ENCODE results near the gene PLCD3.

Gene PLCD3

DNA sequence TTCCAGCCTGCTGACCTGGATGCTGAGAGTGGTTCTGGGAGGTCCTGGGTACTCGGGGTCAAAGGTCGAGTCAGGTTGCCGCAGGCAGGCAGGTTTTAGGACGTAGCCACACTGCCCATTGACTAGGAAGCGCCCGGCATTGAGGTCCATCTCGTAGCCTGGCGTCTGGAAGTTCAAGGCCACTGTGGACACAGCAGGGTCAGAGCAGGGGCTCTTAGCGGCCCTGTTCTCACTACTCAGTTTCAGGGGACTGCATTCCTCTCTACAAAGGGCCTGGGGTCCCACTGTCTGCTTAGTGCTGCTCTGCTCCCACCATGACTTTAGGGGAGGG lies 18.9 kb downstream of the PLCD3 start:
- Histone ChIP-seq H3K4me3 (ENCODE audit: low read depth, low read length) (no peak overlapping the region), H3K9me3 (ENCODE audit: insufficient read depth, low read depth, low read length) (peaks cover 2% of the 10 kb centered on the region), H3K27me3 (ENCODE audit: insufficient read depth, low read length) (no peaks in the 10 kb centered on the region), H4K91ac (ENCODE audit: low read depth, low read length) (no peak overlapping the region), H3K27ac (ENCODE audit: low read depth, low read length) (no peak overlapping the region), H3K4me1 (ENCODE audit: control insufficient read depth in 1 of 2, insufficient read depth in 2 of 2, low read length in 2 of 2) (peaks cover 9 to 11% of the 10 kb centered on the region in 2 experiments), H2AK5ac (ENCODE audit: low read length) (no peak overlapping the region), H4K8ac (ENCODE audit: low read depth, low read length) (no peak overlapping the region), H3K9ac (ENCODE audit: low read length) (peak overlapping the region; percentile 23), H2BK12ac (ENCODE audit: low read length) (no peak overlapping the region), H3K4me2 (ENCODE audit: low read length) (no peak overlapping the region), H3K14ac (ENCODE audit: low read length) (no peak overlapping the region), H2BK5ac (ENCODE audit: low read depth, low read length, poor library complexity) (no peak overlapping the region), H3K36me3 (ENCODE audit: control insufficient read depth in 1 of 2, insufficient read depth in 2 of 2, low read length in 2 of 2) (peaks cover 27 to 29% of the 10 kb centered on the region in 2 experiments), H3K79me2 (ENCODE audit: control insufficient read depth, insufficient read depth, low read length, poor library complexity) (no peaks in the 10 kb centered on the region), H3K79me1 (ENCODE audit: low read length) (peaks cover 4% of the 10 kb centered on the region), H2BK120ac (ENCODE audit: insufficient read depth, low read length, poor library complexity) (no peak overlapping the region), H4K12ac (ENCODE audit: low read depth, low read length) (no peak overlapping the region), H3K18ac (ENCODE audit: low read length) (no peak overlapping the region), H3K4ac (ENCODE audit: low read depth, low read length) (no peak overlapping the region), H2AFZ (ENCODE audit: insufficient read depth, low read length, poor library complexity) (no peak overlapping the region), H3K23ac (ENCODE audit: low read length) (no peak overlapping the region)
- DNase-seq = no peak
- no CpG with 5 or more reads among the region's 9 CpGs for WGBS (ENCODE audit: extremely low coverage, insufficient coverage, insufficient read length)

DNA sequence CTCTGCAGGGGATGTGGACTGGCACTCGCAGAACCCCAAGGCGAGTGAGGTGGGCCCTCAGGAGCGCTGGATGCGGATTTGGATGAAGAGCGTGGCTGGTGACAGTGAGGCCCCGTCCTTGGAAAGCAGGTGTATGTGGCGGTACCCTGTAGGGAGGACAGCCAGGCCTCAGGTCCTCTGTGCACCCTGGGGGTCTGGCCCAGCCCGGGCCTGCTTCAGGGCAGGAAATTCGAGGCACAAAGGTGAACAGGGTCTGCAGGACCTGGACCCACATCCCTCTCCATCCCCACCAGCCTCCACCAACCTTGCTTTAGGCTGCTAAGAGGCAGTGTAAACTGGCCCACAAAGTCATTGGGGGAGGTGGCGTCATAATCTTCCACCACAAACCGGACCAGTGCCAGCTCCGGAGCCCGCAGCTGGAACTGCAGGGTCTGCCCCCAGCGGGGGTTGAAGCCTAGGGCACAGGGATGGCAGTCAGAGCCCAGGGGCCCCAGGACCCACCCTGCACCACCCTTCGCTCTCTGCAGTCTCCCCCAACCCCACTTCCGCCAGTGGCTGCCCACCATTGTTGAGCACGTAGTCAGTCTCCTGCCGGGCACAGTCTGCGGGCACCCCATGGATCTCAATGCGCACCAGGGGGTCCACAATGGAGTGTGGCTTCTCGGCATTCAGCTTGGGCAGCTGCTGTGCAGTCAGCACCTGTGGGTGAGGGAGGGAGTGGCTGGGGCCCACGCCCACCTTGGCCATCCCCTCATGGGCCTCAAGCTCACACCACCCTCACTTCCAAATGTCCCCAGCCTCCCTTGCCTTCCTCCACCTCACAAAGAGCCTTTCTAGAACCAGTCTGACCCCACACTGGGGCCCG lies 19.5 kb downstream of the PLCD3 start:
- Histone ChIP-seq H2BK12ac (ENCODE audit: low read length) (no peak overlapping the region), H2AK5ac (ENCODE audit: low read length) (no peak overlapping the region), H3K9me3 (ENCODE audit: insufficient read depth, low read depth, low read length) (peaks cover 2% of the 10 kb centered on the region), H3K4me2 (ENCODE audit: low read length) (no peak overlapping the region), H3K14ac (ENCODE audit: low read length) (no peak overlapping the region), H3K27me3 (ENCODE audit: insufficient read depth, low read length) (no peaks in the 10 kb centered on the region), H2BK120ac (ENCODE audit: insufficient read depth, low read length, poor library complexity) (no peak overlapping the region), H3K4me3 (ENCODE audit: low read depth, low read length) (no peak overlapping the region), H4K91ac (ENCODE audit: low read depth, low read length) (no peak overlapping the region), H3K27ac (ENCODE audit: low read depth, low read length) (no peak overlapping the region), H4K8ac (ENCODE audit: low read depth, low read length) (no peak overlapping the region), H3K23ac (ENCODE audit: low read length) (no peak overlapping the region), H3K79me1 (ENCODE audit: low read length) (peaks cover 4% of the 10 kb centered on the region), H3K4ac (ENCODE audit: low read depth, low read length) (no peak overlapping the region), H3K79me2 (ENCODE audit: control insufficient read depth, insufficient read depth, low read length, poor library complexity) (no peaks in the 10 kb centered on the region), H2BK5ac (ENCODE audit: low read depth, low read length, poor library complexity) (no peak overlapping the region), H3K9ac (ENCODE audit: low read length) (no peak overlapping the region), H3K36me3 (ENCODE audit: control insufficient read depth in 1 of 2, insufficient read depth in 2 of 2, low read length in 2 of 2) (peaks cover 29 to 30% of the 10 kb centered on the region in 2 experiments), H3K18ac (ENCODE audit: low read length) (no peak overlapping the region), H3K4me1 (ENCODE audit: control insufficient read depth in 1 of 2, insufficient read depth in 2 of 2, low read length in 2 of 2) (peaks cover 9 to 11% of the 10 kb centered on the region in 2 experiments), H2AFZ (ENCODE audit: insufficient read depth, low read length, poor library complexity) (no peak overlapping the region), H4K12ac (ENCODE audit: low read depth, low read length) (no peak overlapping the region)
- WGBS (ENCODE audit: extremely low coverage, insufficient coverage, insufficient read length) = no CpG with 5 or more reads among the region's 23 CpGs
- DNase-seq = no peak

DNA sequence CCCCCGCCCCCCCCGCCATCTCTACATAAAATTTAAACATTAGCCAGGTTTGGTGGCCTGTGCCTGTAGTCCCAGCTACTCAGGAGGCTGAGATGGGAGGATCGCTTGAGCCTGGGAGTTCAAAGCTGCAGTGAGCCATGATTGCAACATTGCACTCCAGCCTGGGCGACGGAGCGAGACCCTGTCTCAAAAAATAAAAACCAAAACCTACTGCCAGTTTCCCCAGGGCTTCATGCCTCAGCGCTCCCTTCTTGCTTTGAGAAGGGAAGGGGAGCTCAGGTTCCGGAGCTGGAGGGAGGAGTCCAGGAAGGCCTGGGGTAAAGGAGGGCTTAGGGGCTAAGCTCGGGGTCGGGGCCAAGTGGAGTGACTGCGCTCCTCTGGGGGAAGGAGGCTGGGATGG lies 20.5 kb downstream of the PLCD3 start:
- Histone ChIP-seq H3K9ac (ENCODE audit: low read length) (no peak overlapping the region), H3K14ac (ENCODE audit: low read length) (no peak overlapping the region), H3K79me2 (ENCODE audit: control insufficient read depth, insufficient read depth, low read length, poor library complexity) (no peaks in the 10 kb centered on the region), H3K4me1 (ENCODE audit: control insufficient read depth in 1 of 2, insufficient read depth in 2 of 2, low read length in 2 of 2) (peaks cover 9 to 11% of the 10 kb centered on the region in 2 experiments), H3K36me3 (ENCODE audit: control insufficient read depth in 1 of 2, insufficient read depth in 2 of 2, low read length in 2 of 2) (peaks cover 37 to 39% of the 10 kb centered on the region in 2 experiments), H4K8ac (ENCODE audit: low read depth, low read length) (no peak overlapping the region), H3K9me3 (ENCODE audit: insufficient read depth, low read depth, low read length) (peaks cover 2% of the 10 kb centered on the region), H3K18ac (ENCODE audit: low read length) (no peak overlapping the region), H2BK12ac (ENCODE audit: low read length) (no peak overlapping the region), H4K12ac (ENCODE audit: low read depth, low read length) (no peak overlapping the region), H3K79me1 (ENCODE audit: low read length) (peaks cover 4% of the 10 kb centered on the region), H2AFZ (ENCODE audit: insufficient read depth, low read length, poor library complexity) (no peak overlapping the region), H3K23ac (ENCODE audit: low read length) (no peak overlapping the region), H2AK5ac (ENCODE audit: low read length) (no peak overlapping the region), H3K4ac (ENCODE audit: low read depth, low read length) (no peak overlapping the region), H2BK120ac (ENCODE audit: insufficient read depth, low read length, poor library complexity) (no peak overlapping the region), H2BK5ac (ENCODE audit: low read depth, low read length, poor library complexity) (no peak overlapping the region), H3K4me3 (ENCODE audit: low read depth, low read length) (no peak overlapping the region), H3K27ac (ENCODE audit: low read depth, low read length) (no peak overlapping the region), H4K91ac (ENCODE audit: low read depth, low read length) (no peak overlapping the region), H3K4me2 (ENCODE audit: low read length) (no peak overlapping the region), H3K27me3 (ENCODE audit: insufficient read depth, low read length) (no peaks in the 10 kb centered on the region)
- no CpG with 5 or more reads among the region's 11 CpGs for WGBS (ENCODE audit: extremely low coverage, insufficient coverage, insufficient read length)
- DNase-seq = no peak

DNA sequence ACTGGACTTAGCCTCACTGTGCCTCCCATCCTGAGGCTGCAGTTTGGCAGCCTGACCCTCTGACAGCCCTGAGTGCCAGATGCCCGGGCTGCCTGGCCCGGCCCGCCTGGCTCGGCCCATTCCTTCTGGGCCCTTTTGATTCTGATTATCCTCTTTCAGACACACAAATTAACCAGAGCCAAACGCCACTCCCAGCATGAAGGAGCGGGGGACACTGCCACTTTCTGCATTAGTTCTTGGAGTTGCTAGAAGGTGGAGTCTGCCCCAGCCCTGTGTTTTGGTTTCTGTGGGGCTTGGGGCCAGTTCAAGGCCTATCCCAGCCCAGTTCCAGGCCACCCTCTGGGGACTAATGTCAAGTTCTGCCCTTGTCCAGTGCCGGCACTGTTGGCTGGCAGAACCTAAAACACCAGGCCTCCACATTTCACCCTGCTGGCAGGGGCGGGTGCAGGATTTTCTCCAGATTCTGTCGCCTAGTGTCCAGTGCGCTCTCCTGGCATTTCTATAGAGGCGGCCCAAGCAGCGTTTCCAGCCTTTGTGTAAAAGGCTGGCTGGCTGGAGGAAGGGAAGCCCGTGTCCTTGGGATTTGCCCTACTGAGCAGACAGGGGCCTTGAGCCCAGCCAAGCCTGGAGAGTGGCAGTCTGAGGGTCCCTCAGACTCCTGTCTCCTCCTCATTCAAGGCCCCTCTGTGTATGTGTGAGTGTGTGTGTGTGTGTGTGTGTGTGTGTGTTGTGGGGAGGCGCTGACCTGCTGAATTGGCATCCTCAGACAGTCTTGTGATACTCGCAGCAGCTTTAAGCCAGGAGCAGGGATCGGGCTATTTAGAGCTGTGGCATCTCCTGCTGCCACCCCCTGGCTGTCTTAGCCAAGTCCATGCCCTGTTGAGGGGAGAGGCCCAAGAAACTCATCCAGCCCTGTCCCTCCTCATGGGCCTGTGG lies 21.4 kb downstream of the PLCD3 start:
- H4K12ac ChIP-seq (ENCODE audit: low read depth, low read length) = no peak overlapping the region
- H3K27ac ChIP-seq (ENCODE audit: low read depth, low read length) = no peak overlapping the region
- H3K4me1 ChIP-seq (ENCODE audit: control insufficient read depth in 1 of 2, insufficient read depth in 2 of 2, low read length in 2 of 2) = peaks cover 9 to 11% of the 10 kb centered on the region in 2 experiments
- no peak overlapping the region for H2BK120ac ChIP-seq (ENCODE audit: insufficient read depth, low read length, poor library complexity)
- no peak overlapping the region for H3K4me2 ChIP-seq (ENCODE audit: low read length)
- H3K14ac ChIP-seq (ENCODE audit: low read length) = no peak overlapping the region
- H2BK5ac ChIP-seq (ENCODE audit: low read depth, low read length, poor library complexity) = no peak overlapping the region
- no peak overlapping the region for H3K4me3 ChIP-seq (ENCODE audit: low read depth, low read length)
- H3K18ac ChIP-seq (ENCODE audit: low read length) = no peak overlapping the region
- H2AK5ac ChIP-seq (ENCODE audit: low read length) = no peak overlapping the region
- DNase-seq = no peak
- no peak overlapping the region for H3K4ac ChIP-seq (ENCODE audit: low read depth, low read length)
- peaks cover 2% of the 10 kb centered on the region for H3K9me3 ChIP-seq (ENCODE audit: insufficient read depth, low read depth, low read length)
- H3K79me2 ChIP-seq (ENCODE audit: control insufficient read depth, insufficient read depth, low read length, poor library complexity) = no peaks in the 10 kb centered on the region
- H4K91ac ChIP-seq (ENCODE audit: low read depth, low read length) = no peak overlapping the region
- no peak overlapping the region for H3K9ac ChIP-seq (ENCODE audit: low read length)
- no peak overlapping the region for H2AFZ ChIP-seq (ENCODE audit: insufficient read depth, low read length, poor library complexity)
- no peak overlapping the region for H3K23ac ChIP-seq (ENCODE audit: low read length)
- no peak overlapping the region for H4K8ac ChIP-seq (ENCODE audit: low read depth, low read length)
- H3K36me3 ChIP-seq (ENCODE audit: control insufficient read depth in 1 of 2, insufficient read depth in 2 of 2, low read length in 2 of 2) = peaks cover 45 to 46% of the 10 kb centered on the region in 2 experiments
- H3K79me1 ChIP-seq (ENCODE audit: low read length) = peaks cover 4% of the 10 kb centered on the region
- H3K27me3 ChIP-seq (ENCODE audit: insufficient read depth, low read length) = no peaks in the 10 kb centered on the region
- no CpG with 5 or more reads among the region's 16 CpGs for WGBS (ENCODE audit: extremely low coverage, insufficient coverage, insufficient read length)
- no peak overlapping the region for H2BK12ac ChIP-seq (ENCODE audit: low read length)

Data from trophoblast cell (in vitro differentiated cells and primary cell).